GM19372 (cell line): ENCODE data around the gene RTP5.

Experiments
- ATAC-seq: cut with Tn5 transposase; IDR thresholded peaks from one replicate; pipeline ENCODE4 v1.9.1; 2021; ENCODE audit warnings: mild to moderate bottlenecking, low read depth, moderate library complexity; ENCODE audit not compliant: unreplicated experiment

Gene RTP5

DNA sequence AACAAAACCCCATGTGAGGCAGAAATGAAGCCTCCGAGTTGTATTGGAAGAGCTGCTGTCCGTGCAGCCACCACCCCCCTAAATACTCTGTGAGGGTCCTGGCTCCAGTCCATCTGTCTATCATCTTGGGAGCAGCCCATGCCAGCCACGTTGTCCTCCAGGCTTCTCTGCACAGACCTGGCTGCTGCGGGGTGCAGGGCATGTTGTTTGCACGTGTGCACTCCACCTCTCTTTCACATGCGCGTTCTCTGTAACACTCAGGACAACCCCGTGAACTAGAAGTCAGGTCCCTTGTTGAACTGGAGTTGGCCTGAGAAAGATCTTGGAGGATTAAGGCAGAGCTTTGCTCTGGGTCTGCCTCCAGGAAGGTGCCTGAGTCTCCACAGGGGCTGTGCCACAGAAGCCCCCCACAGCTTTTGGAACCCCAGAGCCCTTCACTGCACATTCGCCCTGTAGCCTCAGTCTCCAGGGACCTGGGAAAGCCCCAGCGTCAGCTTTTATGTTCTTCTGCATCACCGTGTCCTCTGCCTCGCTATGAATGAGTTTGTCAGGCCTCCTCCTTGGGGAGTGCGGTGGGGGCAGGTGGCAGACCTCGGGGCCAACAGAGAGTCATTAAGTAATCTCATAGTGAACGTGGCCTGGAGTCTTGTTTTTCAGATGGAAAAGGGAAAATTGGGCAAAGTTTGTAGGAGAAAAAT is 16.6 kb downstream of the RTP5 start:
- ATAC-seq, result no peak

DNA sequence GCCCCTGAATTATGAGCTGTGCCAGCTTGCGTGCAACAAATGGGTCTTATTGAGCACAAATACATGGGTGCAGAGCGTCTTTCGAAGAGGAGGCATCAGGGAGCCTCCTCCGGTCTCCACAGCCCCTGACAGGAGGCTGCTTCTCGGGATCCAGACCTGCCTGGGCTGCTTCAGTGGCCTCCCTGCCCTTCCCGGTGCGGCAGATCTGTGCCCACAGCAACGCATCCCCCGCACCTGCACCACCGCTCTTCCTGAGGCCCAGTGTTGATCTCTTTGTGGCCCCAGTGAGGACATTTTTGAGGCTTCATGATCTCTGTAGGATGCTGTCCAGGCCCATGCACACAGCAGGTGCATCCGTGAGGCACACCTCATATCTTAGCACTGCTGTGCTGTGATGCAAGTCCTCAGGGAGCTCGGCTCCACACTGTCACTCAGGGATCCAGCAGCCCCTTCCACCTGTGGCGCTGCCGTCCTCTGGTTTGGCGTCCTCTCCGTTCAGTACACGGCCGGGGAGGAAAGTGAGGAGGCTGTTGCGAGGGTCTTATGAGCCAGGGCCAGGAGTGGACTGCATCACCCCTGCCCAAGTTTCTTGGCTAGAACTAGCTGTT is 17.4 kb downstream of the RTP5 start:
- no peak for ATAC-seq

GRCh38 chr2:241887806-241888522 is 18.4 kb downstream of the RTP5 start:
- no peak for ATAC-seq

- no peak for ATAC-seq
Observed at GRCh38 chr2:241888641-241889040, 19.1 kb downstream of the RTP5 start.

DNA sequence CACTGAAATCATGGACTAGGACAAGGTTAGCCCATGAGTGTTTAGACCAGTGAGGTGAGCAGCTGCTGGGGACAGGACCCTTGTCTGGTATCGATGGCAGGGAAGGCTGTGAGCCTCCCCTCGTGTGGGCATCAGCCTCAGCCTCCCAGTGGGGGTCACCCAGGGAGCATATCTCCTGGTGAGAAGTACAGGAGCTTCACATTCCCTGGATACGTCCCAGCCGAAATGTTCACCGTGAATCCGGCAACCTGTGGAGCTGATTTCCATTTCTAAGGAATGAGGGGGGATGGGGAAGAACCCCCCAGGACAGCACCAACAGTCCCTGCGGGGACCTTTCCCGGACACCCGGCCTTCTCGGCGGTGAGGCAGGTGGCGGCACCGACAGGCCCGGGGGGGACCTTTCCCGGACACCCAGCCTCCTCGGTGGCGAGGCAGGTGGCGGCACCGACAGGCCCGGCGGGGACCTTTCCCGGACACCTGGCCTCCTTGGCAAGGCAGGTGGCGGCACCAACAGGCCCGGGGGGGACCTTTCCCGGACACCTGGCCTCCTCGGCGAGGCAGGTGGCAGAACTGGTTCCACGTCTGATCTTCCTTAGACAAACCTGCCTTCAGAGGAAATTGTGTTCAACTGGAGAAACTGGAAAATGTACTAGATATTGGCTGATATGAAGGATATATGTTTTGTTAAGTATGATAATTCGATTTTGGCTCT is 21.2 kb downstream of the RTP5 start:
- no peak for ATAC-seq

DNA sequence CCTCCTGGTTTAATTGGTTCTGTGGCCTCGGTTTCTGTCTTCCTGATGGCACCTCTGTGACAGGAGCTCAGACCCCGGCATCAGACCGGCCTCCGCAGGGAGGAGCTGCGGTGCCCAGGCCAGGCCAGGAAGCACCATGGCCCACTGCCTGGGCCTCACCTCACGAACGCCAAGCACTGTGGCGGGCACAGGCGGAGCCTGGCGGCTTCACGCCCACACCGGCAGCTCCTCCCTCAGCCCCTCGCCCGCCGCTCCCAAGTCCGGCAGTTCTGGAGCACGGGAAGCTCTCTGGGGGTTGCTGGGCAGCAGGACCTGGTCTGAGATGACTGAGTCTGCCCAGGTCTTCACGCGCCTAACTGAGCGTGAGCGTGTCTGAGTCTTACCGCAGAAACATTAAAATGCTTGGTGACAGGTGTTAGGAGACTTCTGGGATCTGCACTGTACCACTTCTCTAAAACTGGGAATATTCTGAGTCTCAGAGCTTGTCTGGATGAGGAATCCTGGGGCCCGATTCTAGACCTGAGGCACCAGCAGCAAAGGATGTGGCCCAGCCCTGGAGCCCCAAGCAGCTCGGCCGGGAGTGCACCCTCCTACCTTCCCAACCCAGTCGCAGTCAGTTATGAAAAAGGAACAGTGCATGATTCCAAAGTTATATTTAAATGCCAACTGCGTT is 21.9 kb downstream of the RTP5 start:
- ATAC-seq, result no peak

- no peak for ATAC-seq
Observed at GRCh38 chr2:241891988-241892298, 22.4 kb downstream of the RTP5 start.

GRCh38 chr2:241892299-241893137 is 23.0 kb downstream of the RTP5 start:
- ATAC-seq, result no peak

GRCh38 chr2:241893265-241893664 is 23.7 kb downstream of the RTP5 start:
- ATAC-seq, result no peak

DNA sequence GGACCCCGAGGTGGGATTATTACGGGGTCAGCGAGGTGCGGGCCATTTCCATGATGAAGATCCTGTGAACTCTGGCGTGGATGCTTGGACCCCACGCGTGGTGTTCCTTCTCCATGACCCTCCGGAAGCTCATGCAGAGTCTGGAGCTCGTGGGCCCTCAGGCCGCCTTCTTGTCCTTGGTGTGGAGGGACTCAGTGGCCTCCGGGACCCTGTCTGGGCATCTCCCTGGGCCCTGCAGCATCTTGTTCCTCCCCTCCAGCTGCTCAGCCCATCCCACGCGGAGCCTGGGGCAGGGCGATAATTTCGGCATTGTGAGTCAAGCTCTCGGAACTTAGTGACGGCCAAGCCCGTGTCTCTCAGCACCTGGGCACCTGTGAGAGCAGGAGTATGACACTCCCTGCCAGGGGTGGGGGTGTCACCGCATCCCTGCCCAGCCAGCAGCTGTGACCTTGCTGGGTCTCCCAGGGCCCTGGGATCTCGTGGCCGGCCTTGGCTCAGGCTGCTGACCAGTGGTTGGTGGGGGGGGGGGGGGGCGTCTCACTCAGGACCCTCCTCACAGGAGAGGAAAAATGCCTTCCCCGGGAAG is 24.6 kb downstream of the RTP5 start:
- ATAC-seq, result no peak

DNA sequence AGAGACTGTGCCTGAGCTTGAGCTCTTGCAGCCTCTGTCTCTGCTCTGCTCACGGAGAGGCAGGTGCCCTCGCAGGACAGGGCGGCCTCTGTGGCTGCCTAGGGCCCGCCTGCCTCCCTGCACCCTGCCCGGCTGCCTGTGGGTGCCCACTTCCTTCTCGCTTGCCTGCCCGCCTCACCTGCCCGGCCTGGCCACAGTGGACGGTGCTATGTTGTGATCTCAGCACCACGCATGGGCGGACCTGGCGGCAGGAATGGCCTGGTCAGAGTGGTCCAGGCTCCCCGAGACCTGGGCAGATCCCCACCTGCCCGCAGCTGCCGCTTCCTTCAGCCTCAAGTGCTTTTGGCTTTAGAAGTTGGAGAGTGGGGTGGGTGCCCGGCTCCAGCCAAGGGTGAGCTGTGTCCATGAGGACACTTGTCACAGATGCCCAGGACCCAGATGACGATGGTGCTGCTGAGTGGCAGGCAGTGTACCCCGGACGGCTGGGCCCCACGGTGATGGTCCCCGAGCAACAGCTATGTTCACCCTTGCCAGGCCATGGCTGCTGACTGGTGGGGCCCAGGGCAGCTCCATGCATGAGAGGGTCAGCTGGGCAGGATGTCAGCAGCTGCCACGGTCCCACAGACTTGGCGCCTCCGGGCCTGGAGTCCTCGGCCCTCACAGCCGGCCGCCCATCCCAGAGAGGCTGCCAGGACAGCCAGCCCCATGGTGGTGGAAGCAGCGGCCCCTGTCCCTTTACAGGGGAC is 25.3 kb downstream of the RTP5 start:
- no peak for ATAC-seq

- ATAC-seq, result no peak
Observed at GRCh38 chr2:241895427-241895711, 25.8 kb downstream of the RTP5 start.

DNA sequence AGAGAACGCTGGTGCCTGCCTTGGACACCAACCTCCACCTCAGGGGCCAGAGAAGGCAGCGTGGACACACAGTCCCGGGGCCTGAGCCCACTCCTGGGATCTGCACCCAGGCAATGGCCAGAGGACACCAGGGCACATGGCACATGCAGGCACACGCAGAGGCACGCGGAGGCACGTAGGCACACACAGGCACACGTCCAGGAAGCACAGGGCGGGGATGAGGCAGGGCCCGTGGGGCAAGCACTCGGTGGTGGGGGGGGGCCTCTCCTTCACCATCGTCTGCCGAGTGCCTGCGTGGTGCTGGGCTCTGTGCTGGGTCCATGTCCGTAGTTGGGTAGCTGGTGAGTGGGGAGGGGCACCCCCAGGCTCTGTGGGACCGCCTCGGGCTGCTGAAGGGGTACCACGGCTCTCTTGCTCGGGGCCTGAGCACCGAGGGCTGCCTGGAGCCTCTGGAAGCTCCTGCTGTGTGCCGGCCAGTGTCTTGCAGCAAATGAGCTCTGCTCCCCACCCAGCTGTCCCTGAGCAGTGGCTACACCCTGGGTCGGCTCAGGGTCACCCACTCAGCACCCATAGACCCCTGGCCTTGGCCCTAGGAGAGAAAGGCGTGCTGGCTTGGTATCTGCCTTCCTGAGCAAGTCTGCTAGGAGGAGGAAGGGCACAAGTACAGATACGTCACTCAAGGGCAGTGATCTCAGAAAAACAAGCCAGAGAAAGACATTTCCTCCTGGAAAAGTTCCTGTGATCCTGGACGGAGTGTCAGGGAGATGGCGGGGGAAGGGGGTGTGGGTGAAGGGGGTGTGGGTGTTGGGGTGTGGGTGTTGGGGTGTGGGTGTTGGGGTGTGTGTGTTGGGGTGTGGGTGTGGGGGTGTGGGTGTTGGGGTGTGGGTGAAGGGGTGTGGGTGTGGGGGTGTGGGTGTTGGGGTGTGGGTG is 26.4 kb downstream of the RTP5 start:
- no peak for ATAC-seq

GRCh38 chr2:241896746-241897201 is 27.2 kb downstream of the RTP5 start:
- ATAC-seq, result no peak

- no peak for ATAC-seq
Observed at GRCh38 chr2:241897231-241897916, 27.8 kb downstream of the RTP5 start.

DNA sequence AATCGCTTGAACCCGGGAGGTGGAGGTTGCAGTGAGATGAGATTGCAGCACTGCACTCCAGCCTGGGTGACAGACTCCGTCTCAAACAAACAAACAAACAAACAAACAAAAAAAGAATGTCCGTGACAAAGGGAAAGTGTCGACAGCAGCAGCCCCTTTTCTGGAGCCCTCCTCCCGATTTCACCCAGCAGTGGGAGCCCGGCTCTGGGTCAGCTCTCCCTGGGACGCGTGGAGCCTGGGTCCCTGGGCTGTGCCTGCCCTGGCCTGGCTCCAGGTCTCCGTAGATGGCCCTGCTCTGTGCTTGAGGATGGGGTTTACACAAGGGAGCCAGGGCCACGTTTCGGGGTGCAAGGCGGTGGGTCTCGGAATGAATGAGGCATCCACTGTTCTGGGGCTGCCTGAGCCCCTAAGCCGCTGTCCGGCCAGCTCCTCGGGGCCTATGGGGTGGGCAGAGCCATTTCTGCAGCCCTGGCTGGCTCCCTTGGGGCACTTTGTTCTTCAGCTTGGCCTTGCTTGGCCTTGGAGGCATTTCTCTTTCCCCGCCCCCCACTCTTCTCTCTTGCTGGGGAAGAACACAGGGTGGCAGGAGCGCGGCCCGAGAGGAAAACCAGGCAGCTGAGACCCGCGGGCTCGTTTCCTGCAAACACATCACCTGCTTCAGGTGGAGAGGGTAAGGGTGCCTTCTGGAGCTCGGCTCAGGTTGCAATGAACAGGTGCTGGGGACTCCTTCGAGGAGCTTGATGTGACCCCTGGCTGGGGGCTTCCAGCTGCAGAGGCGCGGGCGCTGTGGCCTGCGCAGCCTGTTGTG is 29.1 kb downstream of the RTP5 start:
- no peak for ATAC-seq
